GM21423 (cell line): ENCODE results near the gene IL6.
"Not testable (repeated sequence)": the region's sequence is repeated elsewhere in the genome, so short reads cannot be mapped to it uniquely, and the experiment has no call there.

Experiments
- ATAC-seq: cut with Tn5 transposase; IDR thresholded peaks from one replicate; pipeline ENCODE4 v1.9.1; 2021; ENCODE audit warnings: mild to moderate bottlenecking, moderate library complexity; ENCODE audit not compliant: unreplicated experiment

The IL6 gene

GRCh38 chr7:22726907-22727713 lies at the start of gene IL6:
Gene IL6 (plus strand): TSS chr7:22727200. CDS start chr7:22727263, 63 bp downstream.
- no peak for ATAC-seq

- not testable (repeated sequence) for ATAC-seq
Measured at GRCh38 chr7:22677263-22677662, 49.7 kb upstream of the IL6 start.

- no peak for ATAC-seq
Measured at GRCh38 chr7:22677680-22678079, 49.3 kb upstream of the IL6 start.

GRCh38 chr7:22680482-22680911 lies 46.5 kb upstream of the IL6 start:
- ATAC-seq = no peak

- ATAC-seq = no peak
Measured at GRCh38 chr7:22681312-22681711, 45.7 kb upstream of the IL6 start.

- no peak for ATAC-seq
Measured at GRCh38 chr7:22681852-22682657, 44.9 kb upstream of the IL6 start.

GRCh38 chr7:22683379-22683778 lies 43.6 kb upstream of the IL6 start:
- no peak for ATAC-seq

- ATAC-seq = no peak
Measured at GRCh38 chr7:22686620-22687019, 40.4 kb upstream of the IL6 start.

- ATAC-seq = no peak
Measured at GRCh38 chr7:22688084-22688483, 38.9 kb upstream of the IL6 start.

- not testable (repeated sequence) for ATAC-seq
Measured at GRCh38 chr7:22688934-22689333, 38.1 kb upstream of the IL6 start.

GRCh38 chr7:22694597-22695207 lies 32.3 kb upstream of the IL6 start:
- ATAC-seq = peak; percentile 41

- ATAC-seq = no peak
Measured at GRCh38 chr7:22695476-22696132, 31.4 kb upstream of the IL6 start.

GRCh38 chr7:22696541-22697228 lies 30.3 kb upstream of the IL6 start:
- no peak for ATAC-seq

GRCh38 chr7:22697322-22697859 lies 29.6 kb upstream of the IL6 start:
- no peak for ATAC-seq

- ATAC-seq = peak; percentile 76
Measured at GRCh38 chr7:22697876-22698606, 29.0 kb upstream of the IL6 start.

GRCh38 chr7:22698767-22699166 lies 28.2 kb upstream of the IL6 start:
- ATAC-seq = no peak

GRCh38 chr7:22700559-22701002 lies 26.4 kb upstream of the IL6 start:
- no peak for ATAC-seq

- no peak for ATAC-seq
Measured at GRCh38 chr7:22702516-22702915, 24.5 kb upstream of the IL6 start.

GRCh38 chr7:22703107-22703855 lies 23.7 kb upstream of the IL6 start:
- not testable (repeated sequence) for ATAC-seq
